ENCODE data around the gene DUSP18. TPM values are rescaled to one million over a fixed set of nuclear protein-coding genes. Genes with fewer than 3 reads are reported as not detected.

The DUSP18 gene
- total and polyA plus RNA-seq, 4 donors, result 7.9 to 27.1 (median 12.6) TPM

- ATAC-seq (ENCODE audit: insufficient read depth, low FRiP score) (no peak), DNase-seq (no peak)
- Histone ChIP-seq H3K4me3 (no peak overlapping the region), H3K27ac (ENCODE audit: low read depth in 1 of 2, low read length in 1 of 2) (no peak overlapping the region), H3K27me3 (ENCODE audit: control insufficient read depth in 3 of 3, insufficient read depth in 3 of 3, low read length in 2 of 3) (peaks cover 0 to 7% (median 0%) of the 10 kb centered on the region in 3 donors), H3K9ac (ENCODE audit: insufficient read depth in 1 of 2, low read length in 2 of 2) (no peak overlapping the region), H3K4me1 (ENCODE audit: control insufficient read depth in 5 of 5, insufficient read depth in 5 of 5, low read length in 5 of 5) (no peaks in the 10 kb centered on the region), H3K36me3 (ENCODE audit: control insufficient read depth in 4 of 4, insufficient read depth in 4 of 4, low read length in 4 of 4) (no peaks in the 10 kb centered on the region), H3K9me3 (ENCODE audit: control insufficient read depth in 4 of 4, insufficient read depth in 3 of 4, low read length in 3 of 4) (no peaks in the 10 kb centered on the region)
- TF ChIP-seq CTCF (IDR thresholded peaks at IDR 0.05; ENCODE audit: control extremely low read depth, extremely low read depth), result no peak
- WGBS, 2 donors, result 89 to 93% methylated on average over 9 of the region's 9 CpGs
These were observed 7.8 kb upstream of the DUSP18 start for GRCh38 chr22:30675436-30675835.

DNA sequence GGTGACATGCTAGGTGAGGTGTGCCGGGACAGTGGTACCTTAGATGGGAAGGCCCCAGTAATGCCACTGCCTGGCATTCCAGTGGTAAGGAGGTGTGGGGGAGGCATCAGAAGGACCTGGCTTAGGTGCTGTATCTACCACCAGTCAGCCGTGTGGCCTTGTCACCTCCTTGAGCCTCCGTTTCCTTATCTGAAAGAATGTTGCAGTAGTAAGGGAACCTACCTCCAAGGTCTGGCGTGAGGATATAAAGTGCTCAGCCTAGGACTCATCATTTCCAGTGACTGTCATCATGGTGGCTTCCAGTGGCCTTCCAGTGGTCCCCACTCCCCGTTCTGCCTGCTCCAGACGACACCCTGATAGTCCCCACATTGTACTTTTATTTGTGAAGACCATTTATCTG, 6.8 kb upstream of the DUSP18 start:
- Histone ChIP-seq H3K9me3 (ENCODE audit: control insufficient read depth in 4 of 4, insufficient read depth in 3 of 4, low read length in 3 of 4) (no peaks in the 10 kb centered on the region), H3K4me3 (no peak overlapping the region), H3K27ac (ENCODE audit: low read depth in 1 of 2, low read length in 1 of 2) (no peak overlapping the region), H3K9ac (ENCODE audit: insufficient read depth in 1 of 2, low read length in 2 of 2) (no peak overlapping the region), H3K27me3 (ENCODE audit: control insufficient read depth in 3 of 3, insufficient read depth in 3 of 3, low read length in 2 of 3) (peaks cover 0 to 5% (median 0%) of the 10 kb centered on the region in 3 donors), H3K4me1 (ENCODE audit: control insufficient read depth in 5 of 5, insufficient read depth in 5 of 5, low read length in 5 of 5) (no peaks in the 10 kb centered on the region), H3K36me3 (ENCODE audit: control insufficient read depth in 4 of 4, insufficient read depth in 4 of 4, low read length in 4 of 4) (no peaks in the 10 kb centered on the region)
- 87 to 94% methylated on average over 6 of the region's 6 CpGs for WGBS, 2 donors
- ATAC-seq (ENCODE audit: insufficient read depth, low FRiP score), result no peak
- DNase-seq, result no peak
- no peak for TF ChIP-seq CTCF (IDR thresholded peaks at IDR 0.05; ENCODE audit: control extremely low read depth, extremely low read depth)

DNA sequence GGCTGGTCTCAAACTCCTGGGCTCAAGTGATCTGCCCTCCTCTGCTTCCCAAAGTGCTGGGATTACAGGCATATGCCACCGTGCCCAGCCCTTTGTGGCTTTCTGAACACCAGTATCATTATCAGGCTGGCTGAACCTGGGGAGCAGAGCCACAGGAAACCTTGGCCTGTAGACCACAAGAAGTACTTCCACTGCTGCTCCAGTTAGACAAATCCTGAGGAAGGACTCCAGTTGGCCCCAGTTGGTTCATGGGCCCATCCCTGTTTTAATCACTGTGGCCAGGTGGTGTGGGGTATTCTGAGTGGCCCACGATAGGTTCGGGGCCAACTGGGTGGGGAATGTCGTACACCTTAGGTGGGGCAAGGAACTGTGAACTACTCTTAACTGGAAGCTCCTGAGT, 5.5 kb upstream of the DUSP18 start:
- DNase-seq (no peak), ATAC-seq (ENCODE audit: insufficient read depth, low FRiP score) (no peak)
- Histone ChIP-seq H3K4me3 (no peak overlapping the region), H3K36me3 (ENCODE audit: control insufficient read depth in 4 of 4, insufficient read depth in 4 of 4, low read length in 4 of 4) (no peaks in the 10 kb centered on the region), H3K9me3 (ENCODE audit: control insufficient read depth in 4 of 4, insufficient read depth in 3 of 4, low read length in 3 of 4) (no peaks in the 10 kb centered on the region), H3K9ac (ENCODE audit: insufficient read depth in 1 of 2, low read length in 2 of 2) (no peak overlapping the region), H3K27ac (ENCODE audit: low read depth in 1 of 2, low read length in 1 of 2) (no peak overlapping the region), H3K4me1 (ENCODE audit: control insufficient read depth in 5 of 5, insufficient read depth in 5 of 5, low read length in 5 of 5) (peaks cover 0 to 5% (median 0%) of the 10 kb centered on the region in 5 donors), H3K27me3 (ENCODE audit: control insufficient read depth in 3 of 3, insufficient read depth in 3 of 3, low read length in 2 of 3) (peaks cover 0 to 3% (median 0%) of the 10 kb centered on the region in 3 donors)
- WGBS, 2 donors, result 72 to 85% methylated on average over 4 of the region's 4 CpGs
- no peak for TF ChIP-seq CTCF (IDR thresholded peaks at IDR 0.05; ENCODE audit: control extremely low read depth, extremely low read depth)

DNA sequence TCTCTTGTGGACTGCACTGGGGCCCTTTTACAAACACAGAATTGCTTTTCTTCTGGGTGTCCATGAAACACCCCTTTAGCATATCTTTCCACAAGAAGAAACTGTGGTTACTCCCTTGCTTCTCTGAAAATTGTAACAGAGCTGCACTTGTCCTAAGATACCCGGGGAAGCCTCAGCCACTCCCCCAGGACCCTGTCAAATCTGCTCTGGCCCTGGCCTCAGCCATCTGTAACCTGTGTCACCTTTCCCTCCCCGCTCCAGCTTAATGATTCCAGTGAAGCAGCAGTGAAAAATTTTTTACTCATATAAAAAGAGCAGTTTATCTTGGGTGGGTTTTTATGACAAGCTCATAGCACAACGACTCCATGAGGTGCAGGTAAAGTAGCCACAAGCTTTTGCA, 3.4 kb upstream of the DUSP18 start:
- WGBS, 2 donors, result 77 to 84% methylated on average over 3 of the region's 3 CpGs
- H3K36me3 ChIP-seq (ENCODE audit: control insufficient read depth in 4 of 4, insufficient read depth in 4 of 4, low read length in 4 of 4), result no peaks in the 10 kb centered on the region
- DNase-seq (no peak), ATAC-seq (ENCODE audit: insufficient read depth, low FRiP score) (no peak)
- H3K27ac ChIP-seq (ENCODE audit: low read depth in 1 of 2, low read length in 1 of 2), result no peak overlapping the region
- TF ChIP-seq CTCF (IDR thresholded peaks at IDR 0.05; ENCODE audit: control extremely low read depth, extremely low read depth), result no peak
- H3K4me1 ChIP-seq (ENCODE audit: control insufficient read depth in 5 of 5, insufficient read depth in 5 of 5, low read length in 5 of 5), result peaks cover 0 to 17% (median 5%) of the 10 kb centered on the region in 5 donors
- H3K9ac ChIP-seq (ENCODE audit: insufficient read depth in 1 of 2, low read length in 2 of 2), result no peak overlapping the region
- H3K4me3 ChIP-seq, result no peak overlapping the region
- H3K9me3 ChIP-seq (ENCODE audit: control insufficient read depth in 4 of 4, insufficient read depth in 3 of 4, low read length in 3 of 4), result no peaks in the 10 kb centered on the region
- no peaks in the 10 kb centered on the region for H3K27me3 ChIP-seq (ENCODE audit: control insufficient read depth in 3 of 3, insufficient read depth in 3 of 3, low read length in 2 of 3)
